GM11168 (cell line): ENCODE data around the gene CNTN1.
"Not testable (repeated sequence)": the region's sequence is repeated elsewhere in the genome, so short reads cannot be mapped to it uniquely, and the experiment has no call there.

Experiments
- in situ Hi-C: fragments of 300-500 bp; cut with MboI; formaldehyde crosslinking; loops from one replicate; pipeline ENCODE4 v1.12.0; 2022; ENCODE audit warnings: low sequenced_read_pairs; ENCODE audit not compliant: unreplicated experiment

CNTN1 gene

GRCh38 chr12:40693207-40693821, 1.1 kb downstream of the CNTN1 start:
- in situ Hi-C loops = no loop called here

DNA sequence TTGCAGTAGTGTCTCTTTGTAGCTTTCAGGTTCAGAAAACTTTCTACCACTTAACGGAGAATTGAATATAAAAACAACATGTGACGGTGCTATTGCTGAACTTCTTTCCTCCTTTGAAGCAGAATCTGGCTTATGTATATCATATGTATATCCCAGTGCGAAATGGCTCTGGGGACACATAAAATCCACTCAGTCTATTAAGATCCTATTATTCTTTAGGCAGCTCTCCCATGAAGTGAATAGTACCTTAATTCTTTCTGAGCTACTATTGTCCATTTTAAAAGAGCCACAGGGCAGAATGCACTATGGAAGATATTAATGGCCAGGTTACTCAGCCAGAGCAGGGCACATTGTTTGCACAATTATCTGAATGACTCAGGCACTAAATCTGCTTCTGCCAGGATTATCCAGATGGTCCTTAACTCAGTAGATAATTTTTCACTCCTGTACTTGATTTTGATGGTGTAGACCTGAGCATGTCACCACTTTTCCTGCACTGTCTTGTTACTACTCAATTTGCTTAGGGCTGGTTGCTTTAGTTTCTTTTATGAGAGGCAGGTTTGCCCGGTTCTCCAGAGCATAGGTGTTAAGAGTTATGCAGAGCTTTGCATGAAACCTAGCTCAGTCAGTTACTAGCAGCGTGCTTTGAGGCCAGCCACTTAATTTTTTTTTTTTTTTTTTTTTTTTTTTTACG, 5.5 kb downstream of the CNTN1 start:
- in situ Hi-C loops = no loop called here

GRCh38 chr12:40701756-40702155, 9.5 kb downstream of the CNTN1 start:
- in situ Hi-C loops = no loop called here

- in situ Hi-C loops = no loop called here
Measured at GRCh38 chr12:40711121-40711520, 18.9 kb downstream of the CNTN1 start.

GRCh38 chr12:40714636-40715035, 22.4 kb downstream of the CNTN1 start:
- in situ Hi-C loops = no loop called here

DNA sequence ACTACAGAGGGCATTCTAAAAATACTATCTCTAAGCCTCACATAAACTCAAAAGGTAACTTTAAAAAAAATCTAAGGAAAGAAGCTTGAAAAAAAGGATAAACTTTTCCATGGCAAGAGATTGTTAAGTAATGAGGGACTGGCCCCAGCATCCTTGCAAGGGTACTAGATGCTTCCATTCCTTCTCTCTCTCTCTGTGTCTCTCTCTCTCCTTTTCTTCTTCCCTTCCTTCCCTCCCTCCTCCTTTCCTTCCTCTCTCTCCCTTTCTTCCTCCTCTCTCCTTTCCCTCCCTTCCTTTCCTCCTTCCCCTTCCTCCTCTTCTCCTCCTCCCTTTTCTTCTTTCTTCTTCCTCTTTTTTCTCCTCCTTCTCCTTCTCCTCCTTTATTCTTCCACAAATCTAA, 23.8 kb downstream of the CNTN1 start:
- in situ Hi-C loops = no loop called here

DNA sequence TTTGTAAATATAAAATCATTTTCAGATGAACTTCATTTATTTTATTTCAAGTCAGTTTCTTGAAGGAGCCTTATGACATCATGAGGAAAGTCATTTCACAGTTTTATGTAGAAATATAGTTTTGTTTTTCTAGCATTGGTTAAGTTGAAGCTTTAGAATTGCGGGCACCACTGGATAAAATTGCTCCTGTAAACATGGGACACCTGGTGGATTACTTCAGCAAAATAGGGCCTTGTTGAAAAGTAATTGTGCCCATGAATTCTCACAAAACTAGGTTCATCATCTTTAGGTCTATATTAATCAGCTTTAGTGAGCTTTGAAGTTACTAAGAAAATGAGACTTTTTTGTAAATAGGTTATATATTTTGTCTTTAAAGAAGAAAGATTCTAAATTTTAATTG, 25.3 kb downstream of the CNTN1 start:
- in situ Hi-C loops = no loop called here

DNA sequence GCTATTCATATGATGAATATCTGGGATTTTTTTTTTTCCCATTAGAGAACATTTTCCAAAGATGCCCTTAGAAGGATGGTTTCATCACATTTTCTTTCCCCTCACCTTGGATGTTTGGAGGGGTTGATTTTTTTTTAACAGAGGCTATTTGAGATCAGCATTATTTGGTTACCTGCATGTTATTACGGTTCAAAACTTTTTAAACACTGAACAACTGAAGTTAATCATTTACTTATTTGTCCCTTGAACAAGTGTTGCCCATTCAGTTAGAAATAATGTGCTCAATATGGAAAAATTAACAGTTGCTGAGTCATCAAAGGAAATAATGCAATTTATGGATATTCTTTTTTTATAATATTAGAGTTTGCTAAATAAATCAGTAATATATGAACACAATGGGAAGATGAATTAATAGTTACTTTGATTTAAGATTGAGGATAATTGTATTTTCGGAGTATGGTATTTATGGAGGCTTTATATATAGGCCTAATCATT, 26.7 kb downstream of the CNTN1 start:
- in situ Hi-C loops = no loop called here

DNA sequence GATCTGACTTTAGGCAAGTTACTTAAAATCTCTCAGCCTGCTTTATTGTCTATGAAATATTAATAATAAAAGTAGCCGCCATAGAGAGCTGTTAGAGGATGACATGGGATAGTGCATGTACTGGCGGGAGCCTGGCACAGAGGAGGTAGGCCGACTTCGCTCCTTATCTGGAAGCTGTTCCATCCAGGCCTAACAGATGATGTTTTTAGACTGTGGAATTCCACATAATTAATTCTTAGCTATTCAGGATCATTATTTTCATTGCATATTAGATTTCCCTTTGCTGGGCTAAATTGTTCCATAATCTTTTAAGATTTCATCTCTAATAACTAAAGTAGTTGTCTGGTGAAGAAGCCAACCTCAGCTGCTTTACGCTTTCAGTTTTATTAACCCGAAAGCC, 30.8 kb downstream of the CNTN1 start:
- in situ Hi-C loops = no loop called here

DNA sequence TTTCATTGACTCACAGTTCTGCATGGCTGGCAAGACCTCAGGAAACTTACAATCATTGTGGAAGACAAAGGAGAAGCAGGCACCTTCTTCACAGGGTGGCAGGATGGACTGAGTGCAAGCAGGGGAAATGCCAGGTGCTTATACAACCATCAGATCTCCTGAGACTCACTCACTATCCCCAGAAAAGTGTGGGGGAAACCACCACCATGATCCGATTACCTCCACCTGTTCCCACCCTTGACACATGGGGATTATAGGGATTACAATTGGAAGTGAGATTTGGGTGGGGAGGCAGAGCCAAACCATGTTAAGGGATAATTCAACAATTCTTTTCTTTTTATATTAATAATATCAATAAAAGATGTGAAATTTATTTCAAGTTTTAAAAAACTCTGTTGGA, 34.1 kb downstream of the CNTN1 start:
- in situ Hi-C loops = loop anchor here (5.0 kb wide), 1 partner anchor 46 kb away; no protein-coding TSS in a partner anchor

DNA sequence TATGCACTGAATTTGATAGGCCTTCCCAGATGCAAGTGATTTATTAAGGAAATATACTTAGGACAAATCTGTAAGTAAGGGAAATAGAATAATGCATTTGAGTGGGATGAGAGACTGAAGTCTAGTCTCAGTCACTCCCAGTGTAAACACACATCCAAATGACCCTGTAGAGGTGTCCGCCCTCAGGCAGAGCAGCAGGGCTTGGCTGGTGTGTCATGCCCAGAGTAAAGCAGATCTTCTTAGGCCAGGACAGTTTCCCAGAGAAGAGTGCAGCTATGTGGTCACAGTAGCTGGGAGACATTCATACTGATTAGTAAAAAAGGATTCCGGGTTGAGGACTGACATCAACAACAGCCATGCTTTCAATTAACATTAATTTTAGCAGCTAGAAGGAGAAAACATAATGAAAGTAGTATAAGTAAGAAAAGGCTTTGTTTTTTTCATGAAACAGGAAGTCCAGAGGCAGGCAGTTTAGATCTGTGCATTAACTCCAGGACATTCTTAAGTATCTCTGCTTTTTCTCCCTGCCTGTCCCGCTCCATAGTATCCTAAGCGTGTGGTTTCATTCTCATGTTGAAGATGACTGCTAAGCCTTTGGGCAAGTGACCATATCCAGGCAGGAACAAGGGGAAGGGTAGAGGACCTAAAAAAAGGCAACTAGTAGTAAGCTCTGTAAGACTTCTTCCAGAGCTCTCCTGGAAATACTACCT, 35.7 kb downstream of the CNTN1 start:
- in situ Hi-C loops = loop anchor here (5.0 kb wide), 1 partner anchor 44 kb away; no protein-coding TSS in a partner anchor

DNA sequence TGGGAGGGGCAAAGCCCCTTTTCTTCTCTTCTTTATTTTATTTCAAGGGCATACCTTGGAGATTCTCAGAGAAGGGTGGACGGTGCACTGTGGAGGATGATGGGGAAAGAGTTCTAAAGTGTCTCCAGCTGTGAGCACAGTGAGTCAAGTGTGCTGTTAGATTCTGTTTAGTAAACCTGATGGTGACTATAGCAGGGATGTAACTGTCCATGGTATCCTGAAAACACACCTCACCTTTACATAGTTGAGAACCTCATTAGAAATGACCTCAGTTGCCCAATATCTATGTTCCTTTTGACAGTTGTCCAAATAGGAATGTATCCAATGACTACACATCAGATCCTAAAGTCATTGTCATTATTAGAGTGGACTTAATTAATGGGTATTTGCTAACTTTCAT, 38.0 kb downstream of the CNTN1 start:
- in situ Hi-C loops = no loop called here

DNA sequence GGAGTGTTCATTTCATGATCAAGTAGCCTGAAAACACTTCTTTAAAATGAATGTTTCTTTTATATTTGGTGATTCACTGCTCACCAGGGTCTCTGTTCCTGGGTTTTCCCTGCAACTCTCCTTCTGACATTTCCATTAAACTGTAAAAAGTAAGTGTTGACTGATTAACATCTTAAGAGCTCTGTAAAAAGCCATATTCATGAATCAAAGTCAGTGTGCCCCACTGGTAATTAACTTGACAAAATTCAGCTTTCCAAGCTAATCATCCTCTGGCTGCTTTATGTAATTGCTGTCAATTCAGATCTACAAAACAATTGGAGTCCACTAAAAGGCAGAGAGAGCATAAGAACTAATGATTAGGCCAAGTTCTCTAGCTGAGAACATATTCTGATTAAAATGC, 41.6 kb downstream of the CNTN1 start:
- in situ Hi-C loops = no loop called here

GRCh38 chr12:40734276-40734675, 42.0 kb downstream of the CNTN1 start:
- in situ Hi-C loops = no loop called here

- in situ Hi-C loops = no loop called here
Measured at GRCh38 chr12:40735551-40736230, 43.5 kb downstream of the CNTN1 start.

- in situ Hi-C loops = not testable (repeated sequence)
Measured at GRCh38 chr12:40737416-40737815, 45.2 kb downstream of the CNTN1 start.

GRCh38 chr12:40738856-40739255, 46.6 kb downstream of the CNTN1 start:
- in situ Hi-C loops = no loop called here

DNA sequence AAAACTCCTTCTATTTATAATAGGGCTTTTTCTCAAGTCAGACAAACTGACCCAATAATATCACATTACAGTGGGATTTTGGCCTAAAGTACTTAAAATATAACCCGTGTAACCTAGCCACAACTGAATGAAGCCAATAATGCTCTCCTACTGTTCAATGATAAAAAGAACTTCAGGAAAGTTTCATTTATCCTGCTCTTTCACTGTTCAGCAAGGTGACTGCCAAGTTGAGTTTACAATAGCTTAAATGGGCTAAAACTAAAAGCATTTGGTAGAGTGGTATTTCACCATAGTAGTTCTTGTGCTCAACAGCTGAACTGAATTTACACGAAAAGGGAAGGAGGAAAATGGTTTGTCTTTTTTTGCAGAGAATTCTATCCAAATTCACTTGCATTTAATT, 49.8 kb downstream of the CNTN1 start:
- in situ Hi-C loops = no loop called here

DNA sequence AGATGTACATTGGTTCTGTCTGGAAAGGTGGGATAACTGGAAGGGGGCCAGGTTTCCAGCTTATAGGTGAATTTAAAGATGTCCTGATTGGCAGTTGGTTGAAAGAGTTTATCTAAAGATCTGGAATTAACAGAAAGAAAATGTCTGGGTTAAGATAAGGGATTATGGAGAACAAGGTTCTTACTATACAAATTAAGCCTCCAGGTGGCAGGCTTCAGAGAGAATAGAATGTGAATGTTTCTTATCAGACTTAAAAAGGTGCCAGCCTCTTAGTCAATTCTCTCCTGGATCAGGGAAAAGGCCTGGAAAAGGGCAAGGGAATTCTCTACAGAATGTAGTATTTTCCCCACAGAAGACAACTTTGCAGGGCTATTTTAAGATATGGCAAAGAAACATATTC, 53.1 kb downstream of the CNTN1 start:
- in situ Hi-C loops = no loop called here

DNA sequence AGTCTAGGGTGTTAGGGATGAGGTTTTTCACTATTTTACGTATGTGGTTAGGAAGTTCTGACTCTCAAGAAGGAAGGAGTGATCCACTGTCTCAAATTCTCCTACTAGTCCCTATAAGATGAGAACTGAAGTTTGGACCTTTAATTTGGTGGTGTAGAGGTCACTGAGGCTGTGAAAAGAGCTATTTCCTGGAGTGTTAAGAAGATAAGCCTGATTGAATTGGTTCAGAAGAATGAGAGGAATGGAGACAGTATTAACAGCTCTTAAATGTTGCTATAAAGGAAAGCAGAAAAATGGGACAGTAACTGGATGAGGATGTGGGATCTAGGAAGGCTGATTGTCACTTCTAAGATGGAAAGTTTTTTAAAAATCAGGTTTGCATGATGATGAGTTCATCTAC, 57.6 kb downstream of the CNTN1 start:
- in situ Hi-C loops = no loop called here

DNA sequence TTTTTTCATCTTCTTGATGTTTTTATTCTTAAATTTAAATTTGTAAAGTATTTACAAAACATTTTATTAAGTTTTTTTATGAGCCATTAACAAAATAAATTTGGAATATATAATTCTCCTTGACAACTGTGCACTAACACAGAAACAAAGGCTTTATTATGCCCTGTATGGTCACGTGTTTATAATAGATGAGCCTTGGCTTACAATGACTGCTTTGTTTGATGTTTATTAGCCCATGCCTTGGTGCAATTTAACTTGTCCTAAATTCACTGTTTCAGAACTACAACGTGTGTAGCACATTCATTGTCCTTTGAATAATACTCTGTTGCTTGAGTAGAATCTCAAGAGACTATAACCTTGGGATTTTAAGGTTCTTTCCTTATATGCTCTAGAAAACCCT, 59.8 kb downstream of the CNTN1 start:
- in situ Hi-C loops = no loop called here
